22Rv1 (cell line): ENCODE measurements around the gene MARVELD3.

ENCODE experiments used
- ZFX ChIP-seq: fragments of 450-650 bp; IDR thresholded peaks from 2 replicates; pipeline ENCODE4 v1.6.1; 2017; ENCODE audit warnings: antibody characterized with exemption, borderline replicate concordance
- TF ChIP-seq, protein P1 (sequence below): fragments of 450-650 bp; IDR thresholded peaks from 2 replicates; pipeline ENCODE4 v1.5.1; 2017; ENCODE audit warnings: mild to moderate bottlenecking

DNA sequence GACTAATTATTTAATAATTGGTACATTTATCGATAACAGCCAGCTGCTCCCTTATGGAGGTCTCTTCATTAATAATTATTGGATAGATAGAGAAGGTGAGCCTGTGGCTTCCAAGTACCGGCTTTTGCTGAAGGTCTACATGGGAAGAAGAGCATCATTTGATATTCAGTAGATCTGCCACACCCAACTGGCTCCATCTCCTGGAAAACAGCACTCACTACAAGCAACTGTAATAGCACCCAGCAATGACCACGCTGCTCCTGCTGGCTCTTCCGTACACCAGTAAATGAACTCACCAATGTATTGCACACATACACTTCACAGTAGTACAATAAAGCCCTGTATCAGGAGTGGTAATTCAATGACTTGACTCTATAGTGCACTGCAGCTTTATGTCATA lies 19.5 kb downstream of the MARVELD3 start:
- TF ChIP-seq, protein P1, sequence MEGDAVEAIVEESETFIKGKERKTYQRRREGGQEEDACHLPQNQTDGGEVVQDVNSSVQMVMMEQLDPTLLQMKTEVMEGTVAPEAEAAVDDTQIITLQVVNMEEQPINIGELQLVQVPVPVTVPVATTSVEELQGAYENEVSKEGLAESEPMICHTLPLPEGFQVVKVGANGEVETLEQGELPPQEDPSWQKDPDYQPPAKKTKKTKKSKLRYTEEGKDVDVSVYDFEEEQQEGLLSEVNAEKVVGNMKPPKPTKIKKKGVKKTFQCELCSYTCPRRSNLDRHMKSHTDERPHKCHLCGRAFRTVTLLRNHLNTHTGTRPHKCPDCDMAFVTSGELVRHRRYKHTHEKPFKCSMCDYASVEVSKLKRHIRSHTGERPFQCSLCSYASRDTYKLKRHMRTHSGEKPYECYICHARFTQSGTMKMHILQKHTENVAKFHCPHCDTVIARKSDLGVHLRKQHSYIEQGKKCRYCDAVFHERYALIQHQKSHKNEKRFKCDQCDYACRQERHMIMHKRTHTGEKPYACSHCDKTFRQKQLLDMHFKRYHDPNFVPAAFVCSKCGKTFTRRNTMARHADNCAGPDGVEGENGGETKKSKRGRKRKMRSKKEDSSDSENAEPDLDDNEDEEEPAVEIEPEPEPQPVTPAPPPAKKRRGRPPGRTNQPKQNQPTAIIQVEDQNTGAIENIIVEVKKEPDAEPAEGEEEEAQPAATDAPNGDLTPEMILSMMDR, result peak; percentile 65
- TF ChIP-seq ZFX, result no peak
